ENCODE results near the gene ENG. TPM values are rescaled to one million over a fixed set of nuclear protein-coding genes. Genes with fewer than 3 reads are reported as not detected.

ENG gene
- total and polyA plus RNA-seq, 2 of the 8 experiments (the other 6 are each of a cell fraction or from before 2014, with no cell fraction given): 1.8 to 4.4 TPM

DNA sequence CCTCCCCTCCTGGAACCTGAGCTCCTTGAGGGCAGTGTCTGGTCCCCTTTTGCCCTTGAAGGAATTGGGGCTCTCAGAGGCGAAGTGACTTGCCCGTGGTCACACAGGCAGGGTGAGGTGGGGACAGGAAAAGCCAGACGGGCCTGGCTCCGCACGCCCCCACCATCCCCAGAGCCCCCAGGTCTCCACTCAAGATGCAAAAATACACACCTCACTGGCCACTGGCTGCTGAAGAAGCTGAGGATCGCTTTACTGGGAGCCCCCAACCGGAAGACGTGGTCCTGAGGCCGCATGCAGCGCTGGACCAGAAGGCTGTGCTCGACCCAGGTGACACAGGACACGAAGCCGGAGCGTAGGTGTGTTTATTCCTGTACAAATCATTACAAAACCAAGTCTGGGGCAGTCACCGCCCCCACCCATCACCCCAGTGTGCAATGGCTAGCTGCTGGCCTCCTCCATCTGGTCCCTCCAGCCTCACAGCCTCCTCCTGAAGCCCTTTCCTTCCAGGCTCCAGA is 30.6 kb upstream of the ENG start:
- no peaks in the 10 kb centered on the region for H3K79me2 ChIP-seq (ENCODE audit: control insufficient read depth in 1 of 2, insufficient read depth in 2 of 2, low read length in 2 of 2)
- no peaks in the 10 kb centered on the region; a peak in 3 of 7 replicates for H3K4me1 ChIP-seq (replicated peaks in 1 of 4; ENCODE audit: control insufficient read depth in 3 of 4, insufficient read depth in 4 of 4, low read length in 3 of 4)
- FAIRE-seq: no peak
- H3K56ac ChIP-seq (replicated peaks; ENCODE audit: insufficient read length, low read depth, low read length): no peak overlapping the region
- H3K4ac ChIP-seq (replicated peaks; ENCODE audit: insufficient read length, low read depth, low read length): no peak overlapping the region
- CTCF ChIA-PET (ENCODE audit: partially characterized antibody): interaction anchor here (0.7 to 2.2 kb wide), 13 partner anchors 10 to 282 kb away, joined by 3 to 10 read pairs (median 5); partner anchors contain the start of genes ST6GALNAC4 and TOR2A
- peak overlapping the region; percentile 49; the same call in 1 of the 2 replicates for H2BK5ac ChIP-seq (ENCODE audit: low read depth, low read length)
- no peak overlapping the region for H3K14ac ChIP-seq (ENCODE audit: insufficient read length)
- no peak overlapping the region for H2BK20ac ChIP-seq (ENCODE audit: low read length)
- H4K20me1 ChIP-seq (replicated peaks in 1 of 2; ENCODE audit: control insufficient read depth in 1 of 2, insufficient read depth in 2 of 2, low read length in 2 of 2): peaks cover 0 to 3% of the 10 kb centered on the region in 2 experiments
- H3K27me3 ChIP-seq (replicated peaks in 1 of 4; ENCODE audit: control insufficient read depth in 3 of 4, extremely low read depth in 1 of 4, insufficient read depth in 3 of 4, low read length in 3 of 4): no peaks in the 10 kb centered on the region
- no peak overlapping the region for H3K9ac ChIP-seq (replicated peaks in 1 of 4; ENCODE audit: extremely low read depth in 1 of 4, low read depth in 3 of 4, low read length in 3 of 4)
- no peak overlapping the region for H3K27ac ChIP-seq (ENCODE audit: low read depth, low read length)
- no peak overlapping the region for H4K8ac ChIP-seq (ENCODE audit: extremely low read depth, insufficient read depth, low read length)
- no peak overlapping the region for H4K5ac ChIP-seq (ENCODE audit: insufficient read length, low read depth, low read length)
- no peaks in the 10 kb centered on the region for H3K9me3 ChIP-seq (ENCODE audit: insufficient read depth in 2 of 2, low read depth in 1 of 2, low read length in 1 of 2)
- no peaks in the 10 kb centered on the region for H3K79me1 ChIP-seq (ENCODE audit: low read depth, low read length)
- no peak overlapping the region for H3K4me3 ChIP-seq (ENCODE audit: extremely low read depth in 1 of 4, insufficient read depth in 2 of 4, low read depth in 3 of 4, low read length in 4 of 4)
- no peak overlapping the region for H2BK15ac ChIP-seq (ENCODE audit: low read length)
- H3K4me2 ChIP-seq (ENCODE audit: insufficient read depth in 1 of 2, low read depth in 2 of 2, low read length in 2 of 2): no peak overlapping the region
- no peak overlapping the region for H4K91ac ChIP-seq (replicated peaks; ENCODE audit: insufficient read length, low read length)
- no peaks in the 10 kb centered on the region for H3K23me2 ChIP-seq (ENCODE audit: low read depth, low read length)
- no peak overlapping the region for H3K23ac ChIP-seq (ENCODE audit: insufficient read length)
- no peak overlapping the region for H2AK5ac ChIP-seq (ENCODE audit: low read depth, low read length)
- peaks cover 0 to 14% (median 9%) of the 10 kb centered on the region in 4 experiments; a peak in 4 of 8 replicates for H3K36me3 ChIP-seq (ENCODE audit: control insufficient read depth in 2 of 4, insufficient read depth in 4 of 4, low read length in 3 of 4)
- H3K18ac ChIP-seq (ENCODE audit: extremely low read depth, low read length): no peak overlapping the region; the same call in 1 of the 2 replicates
- no peak for DNase-seq (ENCODE audit: low read depth in 1 of 2, low spot score in 2 of 2)
- H2BK120ac ChIP-seq (replicated peaks; ENCODE audit: low read depth, low read length): no peak overlapping the region
- no peak overlapping the region for H2AFZ ChIP-seq (ENCODE audit: low read length)
- POLR2A ChIA-PET (ENCODE audit: partially characterized antibody): interaction anchor here (0.8 to 8.6 kb wide), 10 partner anchors 9 to 83 kb away, joined by 3 to 91 read pairs (median 4); partner anchors contain the start of genes PIP5KL1, ST6GALNAC4 and ST6GALNAC6
- no peak overlapping the region for H2BK12ac ChIP-seq (ENCODE audit: low read depth, low read length)
- 94% methylated on average over 15 of the region's 15 CpGs; no CpG with 5 or more reads in 1 of the 2 experiments for WGBS, 2 experiments (ENCODE audit: extremely low coverage in 1 of 2, insufficient coverage in 1 of 2, insufficient read length in 1 of 2, insufficient replicate concordance in 2 of 2, low coverage in 1 of 2, low lambda C conversion rate in 2 of 2, missing lambda C conversion rate in 1 of 2)
- TF ChIP-seq BCL11A (IDR thresholded peaks at IDR 0.05; ENCODE audit: low read depth in 2 of 2, low read length in 2 of 2) (no peak), SIX5 (IDR thresholded peaks at IDR 0.05; ENCODE audit: low read depth, low read length) (no peak), CEBPB (IDR thresholded peaks at IDR 0.05; ENCODE audit: low read depth, low read length) (no peak)
